ENCODE results near the gene MT1A.
"Not testable (repeated sequence)": the region's sequence is repeated elsewhere in the genome, so short reads cannot be mapped to it uniquely, and the experiment has no call there.

DNA sequence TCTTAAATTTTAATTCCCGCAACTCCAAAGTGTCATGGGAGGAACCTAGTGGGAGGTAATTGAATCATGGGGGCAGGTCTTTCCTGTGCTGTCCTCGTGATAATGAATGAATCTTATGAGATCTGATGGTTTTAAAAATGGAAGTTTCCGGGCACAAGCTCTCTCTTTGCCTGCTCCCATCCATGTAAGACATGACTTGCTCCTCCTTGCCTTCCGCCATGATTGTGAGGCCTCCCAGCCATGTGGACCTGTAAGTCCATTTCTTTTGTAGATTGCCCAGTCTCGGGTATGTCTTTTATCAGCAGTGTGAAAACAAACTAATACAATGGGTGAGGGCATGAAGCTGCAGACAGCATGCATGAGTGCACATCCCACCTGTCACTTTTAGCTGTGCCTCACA lies 15.3 kb upstream of the MT1A start:
- TF ChIP-seq EZH2phosphoT487 (IDR thresholded peaks at IDR 0.05; ENCODE audit: low read length), result not testable (repeated sequence)
- TF ChIP-seq, protein P1, sequence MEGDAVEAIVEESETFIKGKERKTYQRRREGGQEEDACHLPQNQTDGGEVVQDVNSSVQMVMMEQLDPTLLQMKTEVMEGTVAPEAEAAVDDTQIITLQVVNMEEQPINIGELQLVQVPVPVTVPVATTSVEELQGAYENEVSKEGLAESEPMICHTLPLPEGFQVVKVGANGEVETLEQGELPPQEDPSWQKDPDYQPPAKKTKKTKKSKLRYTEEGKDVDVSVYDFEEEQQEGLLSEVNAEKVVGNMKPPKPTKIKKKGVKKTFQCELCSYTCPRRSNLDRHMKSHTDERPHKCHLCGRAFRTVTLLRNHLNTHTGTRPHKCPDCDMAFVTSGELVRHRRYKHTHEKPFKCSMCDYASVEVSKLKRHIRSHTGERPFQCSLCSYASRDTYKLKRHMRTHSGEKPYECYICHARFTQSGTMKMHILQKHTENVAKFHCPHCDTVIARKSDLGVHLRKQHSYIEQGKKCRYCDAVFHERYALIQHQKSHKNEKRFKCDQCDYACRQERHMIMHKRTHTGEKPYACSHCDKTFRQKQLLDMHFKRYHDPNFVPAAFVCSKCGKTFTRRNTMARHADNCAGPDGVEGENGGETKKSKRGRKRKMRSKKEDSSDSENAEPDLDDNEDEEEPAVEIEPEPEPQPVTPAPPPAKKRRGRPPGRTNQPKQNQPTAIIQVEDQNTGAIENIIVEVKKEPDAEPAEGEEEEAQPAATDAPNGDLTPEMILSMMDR (IDR thresholded peaks at IDR 0.05; ENCODE audit: low read length), result not testable (repeated sequence)

All from MM.1S (cell line).